PC-9 (cell line): ENCODE data around the gene MAN1C1. TPM values are rescaled to one million over a fixed set of nuclear protein-coding genes. Genes with fewer than 3 reads are reported as not detected.
A peak's percentile ranks its signal among the peaks of the same experiment; 100 is the strongest.

Experiments used
- BruUV-seq: library from RNA; stranded (reverse); fragments of 400-500 nt; replicated peaks from 2 replicates; lab custom pipeline; 2021; lab: Mats Ljungman, UMichigan
- CTCF ChIA-PET: fragments of 300-600 bp; sonication (Branson Sonifier 250); formaldehyde crosslinking; loops from one replicate; lab custom pipeline; 2022; ENCODE audit warnings: antibody characterized with exemption; lab: Charles Lee
- POLR2A ChIA-PET: fragments of 300-600 bp; sonication (Branson Sonifier 250); formaldehyde crosslinking; loops from one replicate; lab custom pipeline; 2022; ENCODE audit warnings: antibody characterized with exemption; ENCODE audit not compliant: unreplicated experiment; lab: Charles Lee
- DNase-seq, 2 experiments: peaks; one replicate each; pipeline versions ENCODE4 v3.0.0 to v3.0.0-alpha.2; 2015 to 2022; ENCODE audit warnings: mixed read lengths in 1 of 2
- H2AFZ ChIP-seq: fragments of 200-600 bp; sonication (generic); 2 replicates; pipeline ENCODE4 v1.8.1; 2017; ENCODE audit warnings: antibody characterized with exemption
- H3F3A ChIP-seq: fragments of 200-600 bp; sonication (generic); 2 replicates; pipeline ENCODE4 v1.8.1; 2017; ENCODE audit warnings: antibody characterized with exemption, mild to moderate bottlenecking, low read depth; ENCODE audit not compliant: insufficient read depth
- H3K27ac ChIP-seq: fragments of 200-600 bp; sonication (generic); 2 replicates; pipeline ENCODE4 v1.6.1; 2016; ENCODE audit warnings: mixed run types
- H3K27me3 ChIP-seq: fragments of 200-600 bp; sonication (generic); 2 replicates; pipeline ENCODE4 v1.6.1; 2016; ENCODE audit warnings: low read depth, mixed run types; ENCODE audit not compliant: insufficient read depth
- H3K36me3 ChIP-seq: fragments of 200-600 bp; sonication (generic); 2 replicates; pipeline ENCODE4 v1.6.1; 2016; ENCODE audit warnings: low read depth, mixed run types
- H3K4me1 ChIP-seq: fragments of 200-600 bp; sonication (generic); replicated peaks from 2 replicates; pipeline ENCODE4 v1.6.1; 2016; ENCODE audit warnings: mixed run types; ENCODE audit not compliant: insufficient read depth
- H3K4me2 ChIP-seq: fragments of 200-600 bp; sonication (generic); 2 replicates; pipeline ENCODE4 v1.6.1; 2017; ENCODE audit warnings: mixed run types
- H3K4me3 ChIP-seq: fragments of 200-600 bp; sonication (generic); 2 replicates; pipeline ENCODE4 v1.6.1; 2016; ENCODE audit warnings: mixed run types
- H3K79me2 ChIP-seq: fragments of 200-600 bp; sonication (generic); 2 replicates; pipeline ENCODE4 v1.6.1; 2017; ENCODE audit warnings: low read depth, mixed run types
- H3K9me2 ChIP-seq: fragments of 200-600 bp; sonication (generic); 2 replicates; pipeline ENCODE4 v1.8.1; 2017; ENCODE audit warnings: mild to moderate bottlenecking; ENCODE audit not compliant: insufficient read depth
- H3K9me3 ChIP-seq: fragments of 200-600 bp; sonication (generic); 2 replicates; pipeline ENCODE4 v1.8.1; 2016; ENCODE audit warnings: low read depth; ENCODE audit not compliant: insufficient read depth
- H4K20me1 ChIP-seq: fragments of 200-600 bp; sonication (generic); 2 replicates; pipeline ENCODE4 v1.8.1; 2017; ENCODE audit not compliant: insufficient read depth
- CTCF ChIP-seq: fragments of 200-600 bp; sonication (generic); conservative IDR thresholded peaks from 2 replicates; pipeline ENCODE4 v1.6.1; 2017; ENCODE audit warnings: mixed run types, antibody characterized with exemption, mild to moderate bottlenecking, moderate library complexity
- EZH2 ChIP-seq: fragments of 200-600 bp; sonication (generic); IDR thresholded peaks from 2 replicates; pipeline ENCODE4 v1.8.0; 2017; ENCODE audit warnings: antibody characterized with exemption, low read depth
- intact Hi-C: fragments of 100-400 bp; cut with micrococcal nuclease; formaldehyde crosslinking; loops from one replicate; pipeline ENCODE4 v1.10.0; 2022; ENCODE audit not compliant: unreplicated experiment
- total RNA-seq: library from RNA; stranded (reverse); gene quantifications from 2 replicates; pipeline ENCODE4 v1.2.3, GENCODE V29; 2021

MAN1C1 gene
- total RNA-seq, 1 experiment from 2014 or later, result 0.41 TPM

- H3K27me3 ChIP-seq, result no peaks in the 10 kb centered on the region
Observed at GRCh38 chr1:25629836-25630235, 13.2 kb downstream of the MAN1C1 start.

GRCh38 chr1:25631750-25632485, 15.3 kb downstream of the MAN1C1 start:
- peaks cover 10% of the 10 kb centered on the region; the same call in 1 of the 2 replicates for H3K4me1 ChIP-seq
- H3F3A ChIP-seq, result no peaks in the 10 kb centered on the region
- POLR2A ChIA-PET, result interaction anchor here (0.6 kb wide), 1 partner anchor 128 kb away, joined by 6 read pairs; no protein-coding TSS in a partner anchor
- DNase-seq, result no peak
- H3K9me3 ChIP-seq, result no peaks in the 10 kb centered on the region
- no peaks in the 10 kb centered on the region for H4K20me1 ChIP-seq
- no TSS peak for BruUV-seq
- intact Hi-C loops, result no loop called here
- H3K27ac ChIP-seq, result no peak overlapping the region
- H3K27me3 ChIP-seq, result no peaks in the 10 kb centered on the region
- H3K4me3 ChIP-seq, result no peak overlapping the region
- H3K36me3 ChIP-seq, result no peaks in the 10 kb centered on the region
- no peaks in the 10 kb centered on the region for H3K9me2 ChIP-seq
- H3K4me2 ChIP-seq, result no peak overlapping the region
- TF ChIP-seq CTCF (no peak), EZH2 (no peak)
- H3K79me2 ChIP-seq, result no peaks in the 10 kb centered on the region
- no peak overlapping the region for H2AFZ ChIP-seq
- CTCF ChIA-PET, result no interaction called here

More at GRCh38 chr1:25629836-25630235, 13.2 kb downstream of the MAN1C1 start:
- TF ChIP-seq EZH2 (no peak), CTCF (no peak)
- Histone ChIP-seq H3K9me2 (no peaks in the 10 kb centered on the region), H3K9me3 (no peaks in the 10 kb centered on the region), H3K79me2 (no peaks in the 10 kb centered on the region), H3K36me3 (no peaks in the 10 kb centered on the region), H3K27ac (no peak overlapping the region), H3F3A (no peaks in the 10 kb centered on the region), H3K4me3 (no peak overlapping the region), H4K20me1 (no peaks in the 10 kb centered on the region), H2AFZ (no peak overlapping the region), H3K4me1 (peaks cover 10% of the 10 kb centered on the region; the same call in 1 of the 2 replicates), H3K4me2 (no peak overlapping the region; the same call in 1 of the 2 replicates)
- CTCF ChIA-PET, result no interaction called here
- no TSS peak for BruUV-seq
- intact Hi-C loops, result no loop called here
- POLR2A ChIA-PET, result no interaction called here
- DNase-seq, result peak in 1 of 2 experiments; percentile 63

- Histone ChIP-seq H4K20me1 (no peaks in the 10 kb centered on the region), H3K27ac (no peak overlapping the region), H3K9me2 (no peaks in the 10 kb centered on the region), H3F3A (no peaks in the 10 kb centered on the region), H3K36me3 (no peaks in the 10 kb centered on the region), H3K27me3 (no peaks in the 10 kb centered on the region), H2AFZ (no peak overlapping the region), H3K4me3 (no peak overlapping the region), H3K4me1 (peaks cover 10% of the 10 kb centered on the region; the same call in 1 of the 2 replicates), H3K9me3 (no peaks in the 10 kb centered on the region), H3K4me2 (no peak overlapping the region), H3K79me2 (no peaks in the 10 kb centered on the region)
- ChIA-PET CTCF (no interaction called here), POLR2A (no interaction called here)
- no peak for DNase-seq
- intact Hi-C loops, result no loop called here
- BruUV-seq, result no TSS peak
- TF ChIP-seq CTCF (no peak), EZH2 (no peak)
Observed at GRCh38 chr1:25634066-25634465, 17.5 kb downstream of the MAN1C1 start.
